Measurements from ENCODE around the gene INPP4A. TPM values are rescaled to one million over a fixed set of nuclear protein-coding genes. Genes with fewer than 3 reads are reported as not detected.

The INPP4A gene
- total RNA-seq, 2 experiments from 2014 or later, result 123 to 127 TPM

GRCh38 chr2:98550165-98550564 is 105.5 kb downstream of the INPP4A start:
- no peak for DNase-seq
- no peaks in the 10 kb centered on the region for H3K9me3 Mint-ChIP-seq
- ChIA-PET CTCF (no interaction called here), POLR2A (no interaction called here)
- no peak overlapping the region for H3K4me3 Mint-ChIP-seq
- peaks cover 83% of the 10 kb centered on the region for H3K4me1 Mint-ChIP-seq
- H3K27me3 Mint-ChIP-seq, result no peaks in the 10 kb centered on the region
- peak overlapping the region; percentile 58 for H3K27ac Mint-ChIP-seq
- H3K36me3 Mint-ChIP-seq (ENCODE audit: low read depth), result peaks cover 85% of the 10 kb centered on the region

GRCh38 chr2:98551316-98551715 is 106.7 kb downstream of the INPP4A start:
- Mint-ChIP-seq H3K9me3 (no peaks in the 10 kb centered on the region), H3K36me3 (ENCODE audit: low read depth) (peaks cover 85% of the 10 kb centered on the region), H3K27me3 (no peaks in the 10 kb centered on the region), H3K4me3 (peak overlapping the region; percentile 19), H3K4me1 (peaks cover 84% of the 10 kb centered on the region), H3K27ac (peak overlapping the region; percentile 58)
- ChIA-PET CTCF (interaction anchor here (1.0 to 2.0 kb wide), 2 partner anchors 17 to 139 kb away, joined by 3 to 5 read pairs; no protein-coding TSS in a partner anchor), POLR2A (no interaction called here)
- DNase-seq, result peak; percentile 67

GRCh38 chr2:98552499-98553179 is 108.0 kb downstream of the INPP4A start:
- peaks cover 81% of the 10 kb centered on the region for H3K4me1 Mint-ChIP-seq
- no peaks in the 10 kb centered on the region for H3K27me3 Mint-ChIP-seq
- peaks cover 80% of the 10 kb centered on the region for H3K36me3 Mint-ChIP-seq (ENCODE audit: low read depth)
- H3K4me3 Mint-ChIP-seq, result no peak overlapping the region
- CTCF ChIA-PET, result interaction anchor here (2.0 kb wide), 1 partner anchor 16 kb away, joined by 5 read pairs; no protein-coding TSS in a partner anchor
- POLR2A ChIA-PET, result no interaction called here
- H3K27ac Mint-ChIP-seq, result peak overlapping the region; percentile 58
- H3K9me3 Mint-ChIP-seq, result no peaks in the 10 kb centered on the region
- DNase-seq, result no peak

GRCh38 chr2:98554116-98554861 is 109.6 kb downstream of the INPP4A start:
- peaks cover 84% of the 10 kb centered on the region for H3K36me3 Mint-ChIP-seq (ENCODE audit: low read depth)
- peak overlapping the region; percentile 37 for H3K27ac Mint-ChIP-seq
- POLR2A ChIA-PET, result interaction anchor here (0.9 kb wide), 1 partner anchor 13 kb away, joined by 3 read pairs; no protein-coding TSS in a partner anchor
- H3K4me1 Mint-ChIP-seq, result peaks cover 83% of the 10 kb centered on the region
- no peak overlapping the region for H3K4me3 Mint-ChIP-seq
- no peaks in the 10 kb centered on the region for H3K9me3 Mint-ChIP-seq
- DNase-seq, result no peak
- CTCF ChIA-PET, result interaction anchor here (0.5 kb wide), 1 partner anchor 147 kb away, joined by 3 read pairs; no protein-coding TSS in a partner anchor
- no peaks in the 10 kb centered on the region for H3K27me3 Mint-ChIP-seq

- Mint-ChIP-seq H3K27me3 (no peaks in the 10 kb centered on the region), H3K9me3 (no peaks in the 10 kb centered on the region), H3K4me3 (no peak overlapping the region), H3K4me1 (peaks cover 83% of the 10 kb centered on the region), H3K27ac (no peak overlapping the region), H3K36me3 (ENCODE audit: low read depth) (peaks cover 93% of the 10 kb centered on the region)
- ChIA-PET POLR2A (no interaction called here), CTCF (no interaction called here)
- no peak for DNase-seq
These were observed 111.0 kb downstream of the INPP4A start for GRCh38 chr2:98555696-98556095.

- Mint-ChIP-seq H3K9me3 (no peaks in the 10 kb centered on the region), H3K4me1 (peaks cover 80% of the 10 kb centered on the region), H3K27ac (no peak overlapping the region), H3K36me3 (ENCODE audit: low read depth) (peaks cover 95% of the 10 kb centered on the region), H3K4me3 (no peak overlapping the region), H3K27me3 (no peaks in the 10 kb centered on the region)
- ChIA-PET CTCF (interaction anchor here (1.6 kb wide), 1 partner anchor 12 kb away, joined by 6 read pairs; no protein-coding TSS in a partner anchor), POLR2A (interaction anchor here (1.0 kb wide), 1 partner anchor 33 kb away, joined by 3 read pairs; no protein-coding TSS in a partner anchor)
- DNase-seq, result no peak
These were observed 111.8 kb downstream of the INPP4A start for GRCh38 chr2:98556344-98557033.

GRCh38 chr2:98558852-98559530 is 114.3 kb downstream of the INPP4A start:
- peaks cover 82% of the 10 kb centered on the region for H3K36me3 Mint-ChIP-seq (ENCODE audit: low read depth)
- H3K27ac Mint-ChIP-seq, result peak overlapping the region; percentile 78
- no peaks in the 10 kb centered on the region for H3K9me3 Mint-ChIP-seq
- no peak for DNase-seq
- no peaks in the 10 kb centered on the region for H3K27me3 Mint-ChIP-seq
- no peak overlapping the region for H3K4me3 Mint-ChIP-seq
- peaks cover 62% of the 10 kb centered on the region for H3K4me1 Mint-ChIP-seq
- CTCF ChIA-PET, result interaction anchor here (1.2 to 2.4 kb wide), 5 partner anchors 10 to 279 kb away, joined by 3 to 12 read pairs (median 3); no protein-coding TSS in a partner anchor
- POLR2A ChIA-PET, result interaction anchor here (1.4 kb wide), 1 partner anchor 12 kb away, joined by 5 read pairs; no protein-coding TSS in a partner anchor

- CTCF ChIA-PET, result interaction anchor here (0.9 to 2.4 kb wide), 5 partner anchors 9 to 278 kb away, joined by 3 to 12 read pairs (median 3); no protein-coding TSS in a partner anchor
- H3K4me3 Mint-ChIP-seq, result no peak overlapping the region
- peaks cover 82% of the 10 kb centered on the region for H3K36me3 Mint-ChIP-seq (ENCODE audit: low read depth)
- no peaks in the 10 kb centered on the region for H3K9me3 Mint-ChIP-seq
- no peaks in the 10 kb centered on the region for H3K27me3 Mint-ChIP-seq
- peaks cover 62% of the 10 kb centered on the region for H3K4me1 Mint-ChIP-seq
- H3K27ac Mint-ChIP-seq, result peak overlapping the region; percentile 78
- POLR2A ChIA-PET, result interaction anchor here (1.4 kb wide), 1 partner anchor 11 kb away, joined by 5 read pairs; no protein-coding TSS in a partner anchor
- DNase-seq, result no peak
These were observed 114.9 kb downstream of the INPP4A start for GRCh38 chr2:98559581-98559980.

- Mint-ChIP-seq H3K4me1 (peaks cover 55% of the 10 kb centered on the region), H3K27me3 (no peaks in the 10 kb centered on the region), H3K36me3 (ENCODE audit: low read depth) (peaks cover 81% of the 10 kb centered on the region), H3K9me3 (no peaks in the 10 kb centered on the region), H3K27ac (peak overlapping the region; percentile 78), H3K4me3 (no peak overlapping the region)
- POLR2A ChIA-PET, result interaction anchor here (1.4 kb wide), 1 partner anchor 11 kb away, joined by 5 read pairs; no protein-coding TSS in a partner anchor
- CTCF ChIA-PET, result interaction anchor here (0.9 to 2.4 kb wide), 3 partner anchors 8 to 277 kb away, joined by 3 to 12 read pairs (median 3); no protein-coding TSS in a partner anchor
- DNase-seq, result no peak
These were observed 115.7 kb downstream of the INPP4A start for GRCh38 chr2:98560256-98560771.

GRCh38 chr2:98561018-98561417 is 116.4 kb downstream of the INPP4A start:
- no peak overlapping the region for H3K27ac Mint-ChIP-seq
- ChIA-PET POLR2A (no interaction called here), CTCF (interaction anchor here (1.3 to 2.4 kb wide), 2 partner anchors 8 to 114 kb away, joined by 4 to 12 read pairs; no protein-coding TSS in a partner anchor)

GRCh38 chr2:98561902-98562695 is 117.4 kb downstream of the INPP4A start:
- peaks cover 84% of the 10 kb centered on the region for H3K36me3 Mint-ChIP-seq (ENCODE audit: low read depth)
- no peaks in the 10 kb centered on the region for H3K9me3 Mint-ChIP-seq
- no peak for DNase-seq
- no peak overlapping the region for H3K27ac Mint-ChIP-seq
- ChIA-PET CTCF (interaction anchor here (1.3 kb wide), 1 partner anchor 115 kb away, joined by 4 read pairs; no protein-coding TSS in a partner anchor), POLR2A (no interaction called here)
- H3K27me3 Mint-ChIP-seq, result no peaks in the 10 kb centered on the region
- H3K4me1 Mint-ChIP-seq, result peaks cover 41% of the 10 kb centered on the region
- H3K4me3 Mint-ChIP-seq, result no peak overlapping the region

More at GRCh38 chr2:98561018-98561417, 116.4 kb downstream of the INPP4A start:
- no peaks in the 10 kb centered on the region for H3K27me3 Mint-ChIP-seq
- H3K9me3 Mint-ChIP-seq, result no peaks in the 10 kb centered on the region
- H3K4me3 Mint-ChIP-seq, result no peak overlapping the region
- peaks cover 81% of the 10 kb centered on the region for H3K36me3 Mint-ChIP-seq (ENCODE audit: low read depth)
- no peak for DNase-seq
- peaks cover 49% of the 10 kb centered on the region for H3K4me1 Mint-ChIP-seq
